Endothelial cell of umbilical vein (primary cell): ENCODE data around the gene LCA5L. TPM values are rescaled to one million over a fixed set of nuclear protein-coding genes. Genes with fewer than 3 reads are reported as not detected.

Source experiments
- BruUV-seq: library from RNA; stranded (reverse); fragments of 400-500 nt; replicated peaks from 2 replicates; lab custom pipeline; 2021; lab: Mats Ljungman, UMichigan
- CTCF ChIA-PET: fragments of 300-600, 350-600 bp; sonication (Branson Sonifier 250); formaldehyde crosslinking; loops from one replicate; lab custom pipeline; 2021; ENCODE audit warnings: antibody characterized with exemption, inconsistent platforms; lab: Charles Lee
- POLR2A ChIA-PET: fragments of 300-600, 350-600 bp; sonication (Branson Sonifier 250); formaldehyde crosslinking; loops from one replicate; lab custom pipeline; 2021; ENCODE audit warnings: antibody characterized with exemption, inconsistent platforms; lab: Charles Lee
- DNase-seq: peaks from one replicate; pipeline ENCODE4 v3.0.0-alpha.2; 2011; ENCODE audit warnings: low read depth, low spot score
- FAIRE-seq: peaks from 2 replicates; lab custom pipeline; 2011; peaks lifted over from hg19 to GRCh38; lab: Jason Lieb, UNC
- H2AFZ ChIP-seq: 2 replicates; pipeline ENCODE4 v1.6.0; 2012; ENCODE audit warnings: low read depth, low read length, control low read depth, inconsistent platforms
- H3K27ac ChIP-seq: 2 replicates; pipeline ENCODE4 v1.5.1; 2011; ENCODE audit warnings: low read depth, mild to moderate bottlenecking, control low read depth, low read length, moderate library complexity; ENCODE audit not compliant: insufficient read depth
- H3K27me3 ChIP-seq, 2 experiments: 2 replicates each; pipeline versions ENCODE4 v1.6.0 to v1.6.1; 2011; ENCODE audit warnings: low read length in 2 of 2, mixed read lengths in 1 of 2; ENCODE audit not compliant: control insufficient read depth in 2 of 2, insufficient read depth in 2 of 2
- H3K36me3 ChIP-seq, 2 experiments: 2 replicates in 1 of 2; 3 replicates in 1 of 2; pipeline ENCODE4 v1.5.1; 2011; ENCODE audit warnings: low read length in 2 of 2, mild to moderate bottlenecking in 1 of 2, moderate library complexity in 1 of 2; ENCODE audit not compliant: control insufficient read depth in 2 of 2, insufficient read depth in 2 of 2; ENCODE audit errors: extremely low read depth in 1 of 2
- H3K4me1 ChIP-seq: 3 replicates; pipeline ENCODE4 v1.5.1; 2011; ENCODE audit warnings: mild to moderate bottlenecking, low read length; ENCODE audit not compliant: control insufficient read depth, insufficient read depth; ENCODE audit errors: extremely low read depth
- H3K4me2 ChIP-seq: 2 replicates; pipeline ENCODE4 v1.6.1; 2011; ENCODE audit warnings: low read length, control low read depth, mixed read lengths; ENCODE audit not compliant: insufficient read depth
- H3K4me3 ChIP-seq, 3 experiments: fragments of 200-600 bp in 1 of 3; sonication (generic), shearing (Covaris generic) in 1 of 3; replicated peaks in 1 of 3; 2 replicates each; pipeline ENCODE4 v1.5.1; 2011 to 2016; ENCODE audit warnings: control low read depth in 3 of 3, low read length in 3 of 3, mild to moderate bottlenecking in 2 of 3, inconsistent platforms in 1 of 3, low read depth in 1 of 3, moderate library complexity in 1 of 3; ENCODE audit not compliant: insufficient read depth in 1 of 3
- H3K79me2 ChIP-seq: 2 replicates; pipeline ENCODE4 v1.6.0; 2012; ENCODE audit warnings: low read length, inconsistent platforms; ENCODE audit not compliant: control insufficient read depth, insufficient read depth
- H3K9ac ChIP-seq: replicated peaks from 2 replicates; pipeline ENCODE3; 2011; ENCODE audit warnings: low read length, control low read depth; ENCODE audit not compliant: insufficient read depth; ENCODE audit errors: extremely low read depth
- H3K9me1 ChIP-seq: replicated peaks from 3 replicates; pipeline ENCODE4 v1.6.0; 2011; ENCODE audit warnings: mild to moderate bottlenecking, low read length; ENCODE audit not compliant: control insufficient read depth, insufficient read depth; ENCODE audit errors: extremely low read depth
- H3K9me3 ChIP-seq: replicated peaks from 2 replicates; pipeline ENCODE4 v1.5.1; 2012; ENCODE audit warnings: low read length, inconsistent platforms; ENCODE audit not compliant: control insufficient read depth, insufficient read depth
- H4K20me1 ChIP-seq: replicated peaks from 2 replicates; pipeline ENCODE3; 2011; ENCODE audit warnings: mild to moderate bottlenecking, low read length; ENCODE audit not compliant: control insufficient read depth, insufficient read depth; ENCODE audit errors: extremely low read depth
- EZH2 ChIP-seq: IDR thresholded peaks from 2 replicates; pipeline ENCODE4 v1.6.1; 2012; ENCODE audit warnings: borderline replicate concordance, low read depth, mild to moderate bottlenecking, moderate library complexity, low read length, inconsistent platforms; ENCODE audit not compliant: severe bottlenecking
- FOS ChIP-seq: IDR thresholded peaks from 2 replicates; pipeline ENCODE4 v1.6.1; 2011; ENCODE audit warnings: mild to moderate bottlenecking, low read length, moderate library complexity, borderline replicate concordance; ENCODE audit not compliant: insufficient read depth
- GATA2 ChIP-seq: IDR thresholded peaks from 2 replicates; pipeline ENCODE4 v1.7.0; 2011; ENCODE audit warnings: low read depth, mild to moderate bottlenecking, moderate library complexity, mixed read lengths, low read length; ENCODE audit not compliant: insufficient read length, insufficient read depth
- JUN ChIP-seq: IDR thresholded peaks from 2 replicates; pipeline ENCODE4 v1.6.1; 2011; ENCODE audit warnings: borderline replicate concordance, low read depth; ENCODE audit not compliant: insufficient read length, insufficient read depth
- MYC ChIP-seq: IDR thresholded peaks from one replicate; pipeline ENCODE4 v1.6.1; 2011; ENCODE audit warnings: mild to moderate bottlenecking, low read depth, low read length
- POLR2A ChIP-seq: IDR thresholded peaks from 2 replicates; pipeline ENCODE4 v1.6.1; 2012; ENCODE audit warnings: low read depth, mild to moderate bottlenecking, control low read depth, low read length
- POLR2AphosphoS5 ChIP-seq: IDR thresholded peaks from 2 replicates; pipeline ENCODE4 v1.6.1; 2012; ENCODE audit warnings: low read depth, mild to moderate bottlenecking, control low read depth, low read length, moderate library complexity; ENCODE audit not compliant: insufficient read depth
- dilution Hi-C: fragments of 300-500 bp; cut with MboI; formaldehyde crosslinking; loops from one replicate; pipeline ENCODE4 v1.15.0; 2019; ENCODE audit warnings: low sequenced_read_pairs; ENCODE audit not compliant: extremely low pct_ligation_motif_present
- intact Hi-C: fragments of 100-400 bp; cut with micrococcal nuclease; formaldehyde crosslinking; loops from one replicate; pipeline ENCODE4 v1.10.0; 2022
- polyA plus RNA-seq, 4 experiments: library from polyadenylated mRNA; depleted of rRNA in 3 of 4; stranded (reverse) in 3 of 4; unstranded in 1 of 4; fragments of >200 nt; gene quantifications; 2 replicates each; pipeline versions ENCODE4 v1.2.1 to v1.2.3, GENCODE V29; 2011 to 2012; ENCODE audit warnings: missing spikeins in 1 of 4
- total RNA-seq: library from RNA; stranded (reverse); gene quantifications from 2 replicates; pipeline ENCODE4 v1.2.3, GENCODE V29; 2021
- TF ChIP-seq, protein P1 (sequence below), 2 donors: IDR thresholded peaks; 1 replicate in 1 of 2; 2 replicates in 1 of 2; pipeline ENCODE4 v1.5.1; 2011; ENCODE audit warnings: low read length in 2 of 2, mild to moderate bottlenecking in 2 of 2, moderate library complexity in 2 of 2, control low read depth in 1 of 2, inconsistent platforms in 1 of 2, low read depth in 1 of 2; ENCODE audit not compliant: insufficient read depth in 1 of 2; ENCODE audit errors: extremely low read depth in 1 of 2
- TF ChIP-seq, protein P2 (sequence below): IDR thresholded peaks from 2 replicates; pipeline ENCODE4 v1.6.1; 2011; ENCODE audit not compliant: insufficient read depth, insufficient read length

The LCA5L gene
- total and polyA plus RNA-seq, 2 donors (not counting 3 experiments of a cell fraction or from before 2014, with no cell fraction given), result 0.26 to 1.0 TPM

DNA sequence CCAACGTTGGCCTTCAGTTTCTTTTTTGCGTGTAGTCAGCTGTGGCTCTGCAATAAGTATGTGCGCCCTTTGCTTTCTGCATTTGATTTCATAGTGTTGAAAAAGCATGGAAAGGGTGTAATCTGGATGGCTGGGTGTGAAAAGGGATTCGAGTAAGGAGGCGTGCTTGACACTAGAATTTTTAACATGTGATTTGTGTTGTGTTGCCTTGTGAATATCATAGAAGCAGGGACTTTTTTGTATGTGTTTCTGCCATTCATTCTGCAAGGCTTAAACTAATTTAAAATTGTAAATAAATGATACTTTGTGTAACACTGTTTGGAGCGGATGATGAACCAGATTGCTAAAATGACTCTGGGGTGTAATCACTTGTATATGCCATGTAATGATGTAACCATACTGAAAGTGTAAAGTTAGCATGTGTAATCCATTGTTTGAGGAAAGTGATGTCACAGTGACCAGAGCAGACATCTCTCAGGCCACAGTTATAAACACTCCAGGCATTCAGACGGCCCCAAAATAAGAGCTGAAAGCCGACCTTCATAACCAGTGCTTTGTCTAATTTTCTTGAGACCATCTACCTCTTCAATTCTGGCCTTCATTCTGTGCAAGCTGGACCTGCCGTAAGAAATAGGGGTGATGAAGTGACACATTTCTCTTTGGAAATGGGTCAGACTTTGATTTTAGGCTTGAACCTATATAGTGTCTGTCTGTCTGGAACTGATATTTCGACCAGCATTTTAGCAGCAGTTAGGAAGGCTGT, 6.8 kb upstream of the LCA5L start:
- H3K36me3 ChIP-seq, result no peaks in the 10 kb centered on the region
- TF ChIP-seq FOS (no peak), MYC (no peak), GATA2 (no peak), POLR2AphosphoS5 (no peak), JUN (no peak), EZH2 (no peak), POLR2A (no peak)
- TF ChIP-seq, protein P1, sequence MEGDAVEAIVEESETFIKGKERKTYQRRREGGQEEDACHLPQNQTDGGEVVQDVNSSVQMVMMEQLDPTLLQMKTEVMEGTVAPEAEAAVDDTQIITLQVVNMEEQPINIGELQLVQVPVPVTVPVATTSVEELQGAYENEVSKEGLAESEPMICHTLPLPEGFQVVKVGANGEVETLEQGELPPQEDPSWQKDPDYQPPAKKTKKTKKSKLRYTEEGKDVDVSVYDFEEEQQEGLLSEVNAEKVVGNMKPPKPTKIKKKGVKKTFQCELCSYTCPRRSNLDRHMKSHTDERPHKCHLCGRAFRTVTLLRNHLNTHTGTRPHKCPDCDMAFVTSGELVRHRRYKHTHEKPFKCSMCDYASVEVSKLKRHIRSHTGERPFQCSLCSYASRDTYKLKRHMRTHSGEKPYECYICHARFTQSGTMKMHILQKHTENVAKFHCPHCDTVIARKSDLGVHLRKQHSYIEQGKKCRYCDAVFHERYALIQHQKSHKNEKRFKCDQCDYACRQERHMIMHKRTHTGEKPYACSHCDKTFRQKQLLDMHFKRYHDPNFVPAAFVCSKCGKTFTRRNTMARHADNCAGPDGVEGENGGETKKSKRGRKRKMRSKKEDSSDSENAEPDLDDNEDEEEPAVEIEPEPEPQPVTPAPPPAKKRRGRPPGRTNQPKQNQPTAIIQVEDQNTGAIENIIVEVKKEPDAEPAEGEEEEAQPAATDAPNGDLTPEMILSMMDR (IDR thresholded peaks at IDR 0.05; ENCODE audit: extremely low read depth in 1 of 2, insufficient read depth in 1 of 2, low read depth in 1 of 2, low read length in 2 of 2), result no peak
- TF ChIP-seq, protein P2, sequence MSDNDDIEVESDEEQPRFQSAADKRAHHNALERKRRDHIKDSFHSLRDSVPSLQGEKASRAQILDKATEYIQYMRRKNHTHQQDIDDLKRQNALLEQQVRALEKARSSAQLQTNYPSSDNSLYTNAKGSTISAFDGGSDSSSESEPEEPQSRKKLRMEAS, result no peak
- no peak overlapping the region for H3K4me2 ChIP-seq
- H3K4me1 ChIP-seq, result no peaks in the 10 kb centered on the region
- H3K9me1 ChIP-seq, result no peaks in the 10 kb centered on the region
- no peak for DNase-seq
- ChIA-PET CTCF (no interaction called here), POLR2A (no interaction called here)
- H2AFZ ChIP-seq, result no peak overlapping the region
- peaks cover 3 to 7% of the 10 kb centered on the region in 2 experiments for H3K27me3 ChIP-seq
- no peaks in the 10 kb centered on the region for H3K79me2 ChIP-seq
- FAIRE-seq, result no peak
- dilution Hi-C loops (no loop called here), intact Hi-C loops (no loop called here)
- BruUV-seq, result no TSS peak
- no peak overlapping the region for H3K9ac ChIP-seq
- no peaks in the 10 kb centered on the region for H3K9me3 ChIP-seq
- no peaks in the 10 kb centered on the region for H4K20me1 ChIP-seq
- no peak overlapping the region for H3K27ac ChIP-seq
- no peak overlapping the region for H3K4me3 ChIP-seq
